CD4-positive, alpha-beta T cell treated with Interleukin-12 subunit alpha and Interleukin-12 subunit beta, for 1 hour (primary cell): ENCODE results near the gene ANKRD36C.
"Not testable (repeated sequence)": the region's sequence is repeated elsewhere in the genome, so short reads cannot be mapped to it uniquely, and the experiment has no call there.

Source experiments
- DNase-seq: peaks from one replicate; pipeline ENCODE4 v3.0.0-alpha.2; 2020

Gene ANKRD36C

GRCh38 chr2:95992520-95993272, 1.1 kb upstream of the ANKRD36C start:
- DNase-seq = peak; percentile 76

- DNase-seq = peak; percentile 36
Measured at GRCh38 chr2:95992102-95992501, 478 bp upstream of the ANKRD36C start.

- peak; percentile 26 for DNase-seq
Measured at GRCh38 chr2:95990884-95991283, 740 bp downstream of the ANKRD36C start.

GRCh38 chr2:95951662-95952061, 40.0 kb downstream of the ANKRD36C start:
- not testable (repeated sequence) for DNase-seq

- DNase-seq = not testable (repeated sequence)
Measured at GRCh38 chr2:95948039-95948438, 43.6 kb downstream of the ANKRD36C start.

- not testable (repeated sequence) for DNase-seq
Measured at GRCh38 chr2:95939947-95940346, 51.7 kb downstream of the ANKRD36C start.

- DNase-seq = not testable (repeated sequence)
Measured at GRCh38 chr2:95930740-95931139, 60.9 kb downstream of the ANKRD36C start.

GRCh38 chr2:95917007-95917406, 74.6 kb downstream of the ANKRD36C start:
- not testable (repeated sequence) for DNase-seq

GRCh38 chr2:95915131-95915530, 76.5 kb downstream of the ANKRD36C start:
- not testable (repeated sequence) for DNase-seq

GRCh38 chr2:95911431-95911830, 80.2 kb downstream of the ANKRD36C start:
- DNase-seq = not testable (repeated sequence)

- DNase-seq = not testable (repeated sequence)
Measured at GRCh38 chr2:95894443-95894842, 97.2 kb downstream of the ANKRD36C start.

GRCh38 chr2:95867929-95868328, 123.7 kb downstream of the ANKRD36C start:
- not testable (repeated sequence) for DNase-seq

- not testable (repeated sequence) for DNase-seq
Measured at GRCh38 chr2:95867047-95867677, 124.5 kb downstream of the ANKRD36C start.

GRCh38 chr2:95862121-95862520, 129.5 kb downstream of the ANKRD36C start:
- not testable (repeated sequence) for DNase-seq

- DNase-seq = no peak
Measured at GRCh38 chr2:95836151-95836550, 155.5 kb downstream of the ANKRD36C start.

GRCh38 chr2:95834077-95835013, 157.3 kb downstream of the ANKRD36C start:
- not testable (repeated sequence) for DNase-seq

GRCh38 chr2:95824218-95824617, 167.4 kb downstream of the ANKRD36C start:
- DNase-seq = not testable (repeated sequence)

- DNase-seq = not testable (repeated sequence)
Measured at GRCh38 chr2:95817521-95817920, 174.1 kb downstream of the ANKRD36C start.

- DNase-seq = not testable (repeated sequence)
Measured at GRCh38 chr2:95813311-95813710, 178.3 kb downstream of the ANKRD36C start.

GRCh38 chr2:95799892-95800291, 191.7 kb downstream of the ANKRD36C start:
- DNase-seq = no peak

GRCh38 chr2:95799147-95799889, 192.3 kb downstream of the ANKRD36C start:
- not testable (repeated sequence) for DNase-seq
